Measurements from ENCODE around the gene NAXD.

DNA sequence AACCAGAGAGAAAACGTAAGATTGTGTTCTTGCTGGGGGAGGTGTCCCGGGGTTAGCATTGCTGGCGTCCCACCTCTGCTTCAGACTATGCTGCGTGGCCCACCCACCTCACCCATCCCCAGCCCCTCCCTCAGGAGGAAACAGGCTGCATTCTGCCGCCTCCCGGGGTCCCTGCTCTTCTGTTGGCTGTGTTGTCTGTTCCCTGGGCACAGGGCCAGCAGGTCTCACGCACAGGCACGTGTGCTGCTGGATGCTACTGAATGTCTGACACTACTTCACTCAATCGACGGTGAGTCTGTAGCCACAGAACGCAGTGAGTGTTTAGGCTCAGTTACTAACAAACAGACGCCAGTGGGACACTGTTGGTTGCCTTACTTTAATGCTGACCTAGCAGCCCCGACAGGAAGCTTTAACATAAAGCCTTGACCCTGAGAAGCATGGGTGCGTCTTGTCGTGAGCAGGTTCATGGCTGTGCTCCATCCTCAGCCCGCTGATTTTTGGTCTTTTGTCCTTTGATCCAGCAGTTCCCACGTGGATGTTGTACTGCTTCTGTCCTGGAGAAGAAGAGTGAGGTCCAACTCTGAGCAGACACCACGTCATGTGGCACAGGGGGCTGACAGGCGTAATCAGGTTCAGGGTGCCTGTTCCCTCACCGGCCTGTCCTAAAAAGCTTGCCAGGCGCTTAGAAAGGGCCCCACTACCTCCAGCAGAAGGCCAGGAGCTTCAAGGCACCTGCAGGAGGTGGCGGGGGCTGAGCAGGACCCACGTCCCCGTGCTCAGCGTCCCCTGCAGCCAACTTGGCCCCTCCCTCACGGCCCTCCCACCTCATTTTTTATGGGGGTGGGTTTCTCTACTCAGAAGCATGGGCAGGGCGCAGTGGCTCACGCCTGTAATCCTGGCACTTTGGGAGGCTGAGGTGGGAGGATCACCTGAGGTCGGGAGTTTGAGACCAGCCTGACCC, 26.0 kb downstream of the NAXD start:
- TF ChIP-seq, protein P1, sequence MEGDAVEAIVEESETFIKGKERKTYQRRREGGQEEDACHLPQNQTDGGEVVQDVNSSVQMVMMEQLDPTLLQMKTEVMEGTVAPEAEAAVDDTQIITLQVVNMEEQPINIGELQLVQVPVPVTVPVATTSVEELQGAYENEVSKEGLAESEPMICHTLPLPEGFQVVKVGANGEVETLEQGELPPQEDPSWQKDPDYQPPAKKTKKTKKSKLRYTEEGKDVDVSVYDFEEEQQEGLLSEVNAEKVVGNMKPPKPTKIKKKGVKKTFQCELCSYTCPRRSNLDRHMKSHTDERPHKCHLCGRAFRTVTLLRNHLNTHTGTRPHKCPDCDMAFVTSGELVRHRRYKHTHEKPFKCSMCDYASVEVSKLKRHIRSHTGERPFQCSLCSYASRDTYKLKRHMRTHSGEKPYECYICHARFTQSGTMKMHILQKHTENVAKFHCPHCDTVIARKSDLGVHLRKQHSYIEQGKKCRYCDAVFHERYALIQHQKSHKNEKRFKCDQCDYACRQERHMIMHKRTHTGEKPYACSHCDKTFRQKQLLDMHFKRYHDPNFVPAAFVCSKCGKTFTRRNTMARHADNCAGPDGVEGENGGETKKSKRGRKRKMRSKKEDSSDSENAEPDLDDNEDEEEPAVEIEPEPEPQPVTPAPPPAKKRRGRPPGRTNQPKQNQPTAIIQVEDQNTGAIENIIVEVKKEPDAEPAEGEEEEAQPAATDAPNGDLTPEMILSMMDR (IDR thresholded peaks at IDR 0.05), result no peak
- TF ChIP-seq POLR2A (IDR thresholded peaks at IDR 0.05), result no peak

Measured in transverse colon (tissue), 3 donors.